Right atrium auricular region (tissue), 2 donors: ENCODE data around the gene SCLY. TPM values are rescaled to one million over a fixed set of nuclear protein-coding genes. Genes with fewer than 3 reads are reported as not detected.

Experiments used
- DNase-seq: peaks from one replicate; pipeline ENCODE4 v3.0.0-alpha.2; 2019; ENCODE audit warnings: low spot score
- H3K27ac ChIP-seq, 2 donors: fragments of 200-600 bp; sonication (generic); 1 replicate in 1 of 2; 2 replicates in 1 of 2; pipeline ENCODE4 v1.5.1; 2016 to 2019
- H3K27me3 ChIP-seq, 2 donors: fragments of 200-600 bp; sonication (generic); one replicate each; pipeline versions ENCODE4 v1.5.1 to v1.6.0; 2017 to 2019
- H3K36me3 ChIP-seq: fragments of 200-600 bp; sonication (generic); one replicate; pipeline ENCODE4 v1.5.1; 2016
- H3K4me1 ChIP-seq, 2 donors: fragments of 200-600 bp; sonication (generic); one replicate each; pipeline versions ENCODE4 v1.5.1 to v1.6.0; 2017 to 2019
- H3K4me3 ChIP-seq, 2 donors: fragments of 200-600 bp; sonication (generic); 1 replicate in 1 of 2; 2 replicates in 1 of 2; pipeline ENCODE4 v1.5.1; 2017 to 2019; ENCODE audit warnings: mild to moderate bottlenecking in 1 of 2, moderate library complexity in 1 of 2
- H3K9me3 ChIP-seq, 2 donors: fragments of 200-600 bp; sonication (generic); one replicate each; pipeline ENCODE4 v1.5.1; 2019
- CTCF ChIP-seq, 2 donors: fragments of 200-600 bp; sonication (generic); IDR thresholded peaks; one replicate each; pipeline ENCODE4 v1.5.1; 2019; ENCODE audit warnings: antibody characterized with exemption in 2 of 2
- total RNA-seq, 2 donors: library from RNA; depleted of rRNA; stranded (reverse); fragments of >200 nt; gene quantifications; one replicate each; pipeline ENCODE4 v1.1.0, GENCODE V29; 2016

The SCLY gene
- total RNA-seq, 2 donors from 2014 or later, result 6.5 to 11.3 TPM

GRCh38 chr2:238132463-238133450 lies 72.0 kb downstream of the SCLY start:
- no peaks in the 10 kb centered on the region for H3K36me3 ChIP-seq
- no peaks in the 10 kb centered on the region for H3K27me3 ChIP-seq
- H3K9me3 ChIP-seq, result no peaks in the 10 kb centered on the region
- TF ChIP-seq CTCF (IDR thresholded peaks at IDR 0.05), result no peak
- no peak overlapping the region for H3K4me3 ChIP-seq
- no peak overlapping the region for H3K27ac ChIP-seq
- peaks cover 0 to 20% of the 10 kb centered on the region in 2 donors for H3K4me1 ChIP-seq
- no peak for DNase-seq

GRCh38 chr2:238133499-238134392 lies 72.9 kb downstream of the SCLY start:
- H3K27me3 ChIP-seq, result no peaks in the 10 kb centered on the region
- H3K9me3 ChIP-seq, result no peaks in the 10 kb centered on the region
- TF ChIP-seq CTCF (IDR thresholded peaks at IDR 0.05), result no peak
- no peak for DNase-seq
- H3K36me3 ChIP-seq, result no peaks in the 10 kb centered on the region
- H3K4me1 ChIP-seq, result peaks cover 0 to 28% of the 10 kb centered on the region in 2 donors
- H3K4me3 ChIP-seq, result no peak overlapping the region
- no peak overlapping the region for H3K27ac ChIP-seq

- H3K4me3 ChIP-seq, result no peak overlapping the region
- no peak for DNase-seq
- no peaks in the 10 kb centered on the region for H3K27me3 ChIP-seq
- H3K9me3 ChIP-seq, result no peaks in the 10 kb centered on the region
- no peak for TF ChIP-seq CTCF (IDR thresholded peaks at IDR 0.05)
- peaks cover 0 to 33% of the 10 kb centered on the region in 2 donors for H3K4me1 ChIP-seq
- no peaks in the 10 kb centered on the region for H3K36me3 ChIP-seq
- H3K27ac ChIP-seq, result no peak overlapping the region
Observed at GRCh38 chr2:238134393-238134785, 73.6 kb downstream of the SCLY start.

- H3K36me3 ChIP-seq, result peaks cover 2% of the 10 kb centered on the region
- H3K9me3 ChIP-seq, result no peaks in the 10 kb centered on the region
- TF ChIP-seq CTCF (IDR thresholded peaks at IDR 0.05), result no peak
- H3K4me1 ChIP-seq, result peaks cover 0 to 44% of the 10 kb centered on the region in 2 donors
- H3K4me3 ChIP-seq, result no peak overlapping the region
- peak overlapping the region; percentile 90 to 96 for H3K27ac ChIP-seq
- H3K27me3 ChIP-seq, result no peaks in the 10 kb centered on the region
- DNase-seq, result no peak
Observed at GRCh38 chr2:238135601-238136150, 74.9 kb downstream of the SCLY start.

GRCh38 chr2:238136820-238137537 lies 76.2 kb downstream of the SCLY start:
- Histone ChIP-seq H3K27me3 (no peaks in the 10 kb centered on the region), H3K4me3 (no peak overlapping the region), H3K27ac (peak overlapping the region; percentile 90 to 96), H3K36me3 (peaks cover 8% of the 10 kb centered on the region), H3K4me1 (peaks cover 0 to 57% of the 10 kb centered on the region in 2 donors), H3K9me3 (no peaks in the 10 kb centered on the region)
- TF ChIP-seq CTCF (IDR thresholded peaks at IDR 0.05), result no peak
- DNase-seq, result peak; percentile 69
